ENCODE data around the gene GNG3.

GRCh38 chr11:62664405-62665074, 42.9 kb upstream of the GNG3 start:
- TF ChIP-seq CTCF (IDR thresholded peaks at IDR 0.05), result no peak
- TF ChIP-seq POLR2A (IDR thresholded peaks at IDR 0.05; ENCODE audit: low read depth), result no peak
- TF ChIP-seq EP300 (IDR thresholded peaks at IDR 0.05), result no peak
